K562 (cell line): ENCODE results near the gene GIT2. TPM values are rescaled to one million over a fixed set of nuclear protein-coding genes. Genes with fewer than 3 reads are reported as not detected.

ENCODE experiments used
- CBX5 ChIP-seq: IDR thresholded peaks from 2 replicates; pipeline ENCODE4 v1.6.1; 2014; ENCODE audit warnings: low read depth, borderline replicate concordance
- CHD1 ChIP-seq: fragments of 200-600 bp; sonication (generic); IDR thresholded peaks from one replicate; pipeline ENCODE4 v1.6.1; 2012; ENCODE audit warnings: mild to moderate bottlenecking, moderate library complexity, low read length, inconsistent platforms
- ELF1 ChIP-seq: fragments of 200-800 bp; sonication (Bioruptor generic); IDR thresholded peaks from 2 replicates; pipeline ENCODE4 v1.6.1; 2016; ENCODE audit warnings: missing genetic modification characterization, missing compliant biosample characterization
- FOXK2 ChIP-seq, 2 experiments: fragments of 450-650 bp; IDR thresholded peaks in 1 of 2; conservative IDR thresholded peaks in 1 of 2; 2 replicates each; pipeline ENCODE4 v1.6.1; 2016; ENCODE audit warnings: low read depth in 2 of 2, mild to moderate bottlenecking in 1 of 2
- HMGXB4 ChIP-seq: sonication (generic); formaldehyde crosslinking; IDR thresholded peaks from 2 replicates; pipeline ENCODE4 v1.8.1; 2023; ENCODE audit warnings: mild to moderate bottlenecking, missing genetic modification reagents
- HOXB6 ChIP-seq: fragments of 250-450 bp; sonication (Bioruptor Pico); IDR thresholded peaks from 2 replicates; pipeline ENCODE4 v1.5.1; 2022; ENCODE audit warnings: mild to moderate bottlenecking, borderline replicate concordance
- MITF ChIP-seq: IDR thresholded peaks from 2 replicates; pipeline ENCODE4 v1.6.1; 2014; ENCODE audit warnings: antibody characterized with exemption
- MYC ChIP-seq, 2 experiments: fragments of 250-450 bp in 1 of 2; sonication (Bioruptor Pico) in 1 of 2; IDR thresholded peaks; 2 replicates each; pipeline versions ENCODE4 v1.5.1 to v1.6.1; 2012 to 2021; ENCODE audit warnings: low read depth in 2 of 2, borderline replicate concordance in 1 of 2, improper control_type of control experiment in 1 of 2, low read length in 1 of 2, mild to moderate bottlenecking in 1 of 2, moderate library complexity in 1 of 2
- NFRKB ChIP-seq: fragments of 450-650 bp; IDR thresholded peaks from 2 replicates; pipeline ENCODE4 v1.6.1; 2016; ENCODE audit warnings: low read depth
- POLR2G ChIP-seq: fragments of 200-400 bp; formaldehyde crosslinking; IDR thresholded peaks from 2 replicates; pipeline ENCODE4 v1.6.1; 2017; ENCODE audit warnings: low read depth, mild to moderate bottlenecking, antibody characterized with exemption, low read length, moderate library complexity
- TGIF2 ChIP-seq: sonication (generic); formaldehyde crosslinking; IDR thresholded peaks from 2 replicates; pipeline ENCODE4 v1.8.1; 2022; ENCODE audit warnings: mild to moderate bottlenecking, missing genetic modification reagents, moderate library complexity
- ZNF766 ChIP-seq: fragments of 200-800 bp; sonication (Bioruptor generic); conservative IDR thresholded peaks from 2 replicates; pipeline ENCODE4 v1.6.1; 2016; ENCODE audit warnings: missing genetic modification characterization, missing compliant biosample characterization
- ZSCAN32 ChIP-seq: fragments of 450-650 bp; formaldehyde crosslinking; IDR thresholded peaks from 2 replicates; pipeline ENCODE4 v1.4.0; 2020; ENCODE audit warnings: mild to moderate bottlenecking, moderate library complexity
- polyA plus RNA-seq, 8 experiments: library from polyadenylated mRNA; depleted of rRNA in 4 of 8; stranded (reverse) in 5 of 8; unstranded in 3 of 8; fragments of >200 nt; fragmentation: Nextera tagmentation in 2 of 8; fragmentation: Illumina TruSeq in 1 of 8; extraction: Ambion mirVana in 2 of 8; extraction: Trizol in 1 of 8; gene quantifications; 2 replicates each; pipeline versions ENCODE4 v1.2.1 to v1.2.3, GENCODE V29; 2011 to 2014; ENCODE audit warnings: inconsistent platforms in 1 of 8, missing spikeins in 1 of 8
- total RNA-seq, 7 experiments: library from RNA; depleted of rRNA in 6 of 7; stranded (reverse); fragments of >200 nt in 6 of 7; fragmentation: Illumina TruSeq in 2 of 7; extraction: Trizol in 2 of 7; gene quantifications; 2 replicates each; pipeline versions ENCODE4 v1.2.1 to v1.2.3, GENCODE V29; 2011 to 2021; ENCODE audit warnings: low replicate concordance in 1 of 7
- TF ChIP-seq, protein P1 (sequence below), 2 experiments: fragments of 200-800 bp in 1 of 2; sonication (Bioruptor generic) in 1 of 2; sonication (generic) in 1 of 2; formaldehyde crosslinking in 1 of 2; IDR thresholded peaks in 1 of 2; conservative IDR thresholded peaks in 1 of 2; 2 replicates each; pipeline versions ENCODE4 v1.5.0 to v1.6.1; 2016 to 2020; ENCODE audit warnings: missing compliant biosample characterization in 1 of 2, missing genetic modification characterization in 1 of 2, missing genetic modification reagents in 1 of 2
- TF ChIP-seq, protein P2 (sequence below): sonication (generic); formaldehyde crosslinking; IDR thresholded peaks from 2 replicates; pipeline ENCODE4 v1.8.0; 2022; ENCODE audit warnings: mild to moderate bottlenecking, low read depth, missing genetic modification reagents

The GIT2 gene
- total and polyA plus RNA-seq, 9 of the 15 experiments (the other 6 are each of a cell fraction or from before 2014, with no cell fraction given): 4.0 to 30.4 (median 23.5) TPM

GRCh38 chr12:109995686-109996482 lies at the start of gene GIT2 (continued):
- TF ChIP-seq, protein P1, sequence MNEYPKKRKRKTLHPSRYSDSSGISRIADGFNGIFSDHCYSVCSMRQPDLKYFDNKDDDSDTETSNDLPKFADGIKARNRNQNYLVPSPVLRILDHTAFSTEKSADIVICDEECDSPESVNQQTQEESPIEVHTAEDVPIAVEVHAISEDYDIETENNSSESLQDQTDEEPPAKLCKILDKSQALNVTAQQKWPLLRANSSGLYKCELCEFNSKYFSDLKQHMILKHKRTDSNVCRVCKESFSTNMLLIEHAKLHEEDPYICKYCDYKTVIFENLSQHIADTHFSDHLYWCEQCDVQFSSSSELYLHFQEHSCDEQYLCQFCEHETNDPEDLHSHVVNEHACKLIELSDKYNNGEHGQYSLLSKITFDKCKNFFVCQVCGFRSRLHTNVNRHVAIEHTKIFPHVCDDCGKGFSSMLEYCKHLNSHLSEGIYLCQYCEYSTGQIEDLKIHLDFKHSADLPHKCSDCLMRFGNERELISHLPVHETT (CRISPR knock-in tag; conservative IDR thresholded peaks at IDR 0.05 in 1 of 2, IDR thresholded peaks at IDR 0.05 in 1 of 2): peak in 1 of 2 experiments; percentile 63; a peak in 2 of 4 replicates
- TF ChIP-seq HMGXB4 (CRISPR knock-in tag) (peak; percentile 68; the same call in 1 of the 2 replicates), NFRKB (no peak), FOXK2 (conservative IDR thresholded peaks at IDR 0.05 in 1 of 2, IDR thresholded peaks at IDR 0.05 in 1 of 2; ENCODE audit: low read depth in 2 of 2) (peak in 1 of 2 experiments; percentile 66; a peak in 2 of 4 replicates), ELF1 (peak; percentile 94), CBX5 (no peak), ZSCAN32 (0 out of 2 replicates have a peak, but pooled peaks have one; percentile 21), ZNF766 (CRISPR knock-in tag) (0 out of 2 replicates have a peak, but pooled peaks have one; percentile 44), CHD1 (peak; percentile 25), MYC (IDR thresholded peaks at IDR 0.05; ENCODE audit: low read depth, low read length) (peak; percentile 63), MYC (CRISPR knock-in tag; IDR thresholded peaks at IDR 0.05; ENCODE audit: borderline replicate concordance, low read depth) (no peak), POLR2G (peak; percentile 85), TGIF2 (CRISPR knock-in tag) (0 out of 2 replicates have a peak, but pooled peaks have one; percentile 45), MITF (no peak; the same call in 1 of the 2 replicates), HOXB6 (CRISPR knock-in tag) (no peak)
- TF ChIP-seq, protein P2, sequence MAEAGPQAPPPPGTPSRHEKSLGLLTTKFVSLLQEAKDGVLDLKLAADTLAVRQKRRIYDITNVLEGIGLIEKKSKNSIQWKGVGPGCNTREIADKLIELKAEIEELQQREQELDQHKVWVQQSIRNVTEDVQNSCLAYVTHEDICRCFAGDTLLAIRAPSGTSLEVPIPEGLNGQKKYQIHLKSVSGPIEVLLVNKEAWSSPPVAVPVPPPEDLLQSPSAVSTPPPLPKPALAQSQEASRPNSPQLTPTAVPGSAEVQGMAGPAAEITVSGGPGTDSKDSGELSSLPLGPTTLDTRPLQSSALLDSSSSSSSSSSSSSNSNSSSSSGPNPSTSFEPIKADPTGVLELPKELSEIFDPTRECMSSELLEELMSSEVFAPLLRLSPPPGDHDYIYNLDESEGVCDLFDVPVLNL (CRISPR knock-in tag): 0 out of 2 replicates have a peak, but pooled peaks have one; percentile 32
